OCI-LY3 (cell line): ENCODE data around the gene PRADC1.

Source experiments
- H2AFZ ChIP-seq: fragments of 200-600, 300-600 bp; shearing (Covaris generic); 2 replicates; pipeline ENCODE4 v1.6.0; 2014; ENCODE audit warnings: antibody characterized with exemption, low read depth, low read length
- H3K27ac ChIP-seq: fragments of 200-600, 300-600 bp; sonication (generic); 2 replicates; pipeline ENCODE4 v1.5.1; 2014; ENCODE audit warnings: mild to moderate bottlenecking, low read length, moderate library complexity, mixed read lengths
- H3K27me3 ChIP-seq: fragments of 200-600, 300-600 bp; sonication (generic); 2 replicates; pipeline ENCODE4 v1.6.1; 2014; ENCODE audit warnings: low read depth, low read length, mixed read lengths
- H3K36me3 ChIP-seq: fragments of 200-600, 300-600 bp; sonication (generic); replicated peaks from 2 replicates; pipeline ENCODE3; 2014; ENCODE audit warnings: low read depth, low read length, mixed read lengths
- H3K4me1 ChIP-seq: fragments of 300-600, 200-600 bp; sonication (generic); 2 replicates; pipeline ENCODE4 v1.6.1; 2014; ENCODE audit warnings: low read length, mixed read lengths
- H3K4me2 ChIP-seq: fragments of 200-600, 300-600 bp; sonication (generic); 2 replicates; pipeline ENCODE4 v1.6.1; 2014; ENCODE audit warnings: low read length, mixed read lengths
- H3K4me3 ChIP-seq: fragments of 300-600, 200-600 bp; sonication (generic); 2 replicates; pipeline ENCODE4 v1.5.1; 2014; ENCODE audit warnings: antibody characterized with exemption, mild to moderate bottlenecking, low read length, moderate library complexity
- H3K79me2 ChIP-seq: fragments of 300-600, 200-600 bp; shearing (Covaris generic); 2 replicates; pipeline ENCODE4 v1.6.1; 2014; ENCODE audit warnings: mild to moderate bottlenecking, low read length, mixed read lengths
- H3K9ac ChIP-seq: fragments of 300-600, 200-600 bp; shearing (Covaris generic); 2 replicates; pipeline ENCODE4 v1.6.0; 2014; ENCODE audit warnings: mild to moderate bottlenecking, low read length, moderate library complexity
- H3K9me3 ChIP-seq: fragments of 200-600, 300-600 bp; shearing (Covaris generic); 2 replicates; pipeline ENCODE4 v1.6.1; 2014; ENCODE audit warnings: low read length, mixed read lengths; ENCODE audit not compliant: insufficient read depth
- H4K20me1 ChIP-seq: fragments of 200-600, 300-600 bp; sonication (generic); 2 replicates; pipeline ENCODE4 v1.6.1; 2016; ENCODE audit warnings: low read length, mixed read lengths; ENCODE audit not compliant: insufficient read depth
- EZH2phosphoT487 ChIP-seq: fragments of 200-600 bp; shearing (Covaris generic); IDR thresholded peaks from 2 replicates; pipeline ENCODE4 v1.6.1; 2018; ENCODE audit warnings: antibody characterized with exemption, mixed run types, low read depth
- TF ChIP-seq, protein P1 (sequence below): fragments of 200-600, 300-600 bp; sonication (generic); IDR thresholded peaks from 2 replicates; pipeline ENCODE4 v1.5.1; 2014; ENCODE audit warnings: antibody characterized with exemption, low read length, low read depth

PRADC1 gene

DNA sequence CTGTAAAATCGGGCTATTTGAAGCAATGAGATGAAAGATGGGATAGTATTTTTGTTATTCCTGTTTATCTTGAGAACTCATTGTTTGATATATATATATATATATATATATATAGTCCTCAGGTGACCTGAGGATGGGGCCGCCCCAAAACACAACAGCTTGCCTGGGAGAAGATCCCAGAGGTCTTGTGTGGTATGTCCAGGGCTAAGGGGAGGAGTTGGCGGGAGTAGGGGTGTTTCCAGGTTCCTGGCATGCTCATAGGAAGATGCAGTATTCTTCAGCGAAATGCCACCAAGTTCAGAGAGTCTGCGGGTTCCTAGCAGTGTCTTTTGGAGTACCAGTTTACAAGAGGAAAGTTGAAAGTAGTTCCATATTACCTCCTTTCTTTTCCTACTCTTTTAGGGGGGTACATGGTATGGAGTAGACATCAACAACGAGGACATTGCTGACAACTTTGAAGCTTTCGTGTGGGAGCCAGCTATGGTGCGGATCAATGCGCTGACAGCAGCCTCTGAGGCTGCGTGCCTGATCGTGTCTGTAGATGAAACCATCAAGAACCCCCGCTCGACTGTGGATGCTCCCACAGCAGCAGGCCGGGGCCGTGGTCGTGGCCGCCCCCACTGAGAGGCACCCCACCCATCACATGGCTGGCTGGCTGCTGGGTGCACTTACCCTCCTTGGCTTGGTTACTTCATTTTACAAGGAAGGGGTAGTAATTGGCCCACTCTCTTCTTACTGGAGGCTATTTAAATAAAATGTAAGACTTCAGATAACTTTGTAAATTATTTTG, 19.4 kb upstream of the PRADC1 start:
- no peaks in the 10 kb centered on the region for H3K4me1 ChIP-seq
- peaks cover 68% of the 10 kb centered on the region for H3K36me3 ChIP-seq
- H3K4me3 ChIP-seq, result no peak overlapping the region
- H3K9ac ChIP-seq, result no peak overlapping the region
- 0 out of 2 replicates have a peak, but pooled peaks cover 7% of the 10 kb centered on the region for H3K79me2 ChIP-seq
- no peak overlapping the region for H2AFZ ChIP-seq
- TF ChIP-seq, protein P1, sequence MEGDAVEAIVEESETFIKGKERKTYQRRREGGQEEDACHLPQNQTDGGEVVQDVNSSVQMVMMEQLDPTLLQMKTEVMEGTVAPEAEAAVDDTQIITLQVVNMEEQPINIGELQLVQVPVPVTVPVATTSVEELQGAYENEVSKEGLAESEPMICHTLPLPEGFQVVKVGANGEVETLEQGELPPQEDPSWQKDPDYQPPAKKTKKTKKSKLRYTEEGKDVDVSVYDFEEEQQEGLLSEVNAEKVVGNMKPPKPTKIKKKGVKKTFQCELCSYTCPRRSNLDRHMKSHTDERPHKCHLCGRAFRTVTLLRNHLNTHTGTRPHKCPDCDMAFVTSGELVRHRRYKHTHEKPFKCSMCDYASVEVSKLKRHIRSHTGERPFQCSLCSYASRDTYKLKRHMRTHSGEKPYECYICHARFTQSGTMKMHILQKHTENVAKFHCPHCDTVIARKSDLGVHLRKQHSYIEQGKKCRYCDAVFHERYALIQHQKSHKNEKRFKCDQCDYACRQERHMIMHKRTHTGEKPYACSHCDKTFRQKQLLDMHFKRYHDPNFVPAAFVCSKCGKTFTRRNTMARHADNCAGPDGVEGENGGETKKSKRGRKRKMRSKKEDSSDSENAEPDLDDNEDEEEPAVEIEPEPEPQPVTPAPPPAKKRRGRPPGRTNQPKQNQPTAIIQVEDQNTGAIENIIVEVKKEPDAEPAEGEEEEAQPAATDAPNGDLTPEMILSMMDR, result no peak
- TF ChIP-seq EZH2phosphoT487, result no peak
- no peaks in the 10 kb centered on the region for H3K27me3 ChIP-seq
- H4K20me1 ChIP-seq, result peaks cover 10% of the 10 kb centered on the region; the same call in 1 of the 2 replicates
- H3K4me2 ChIP-seq, result no peak overlapping the region
- H3K9me3 ChIP-seq, result no peaks in the 10 kb centered on the region
- no peak overlapping the region for H3K27ac ChIP-seq

DNA sequence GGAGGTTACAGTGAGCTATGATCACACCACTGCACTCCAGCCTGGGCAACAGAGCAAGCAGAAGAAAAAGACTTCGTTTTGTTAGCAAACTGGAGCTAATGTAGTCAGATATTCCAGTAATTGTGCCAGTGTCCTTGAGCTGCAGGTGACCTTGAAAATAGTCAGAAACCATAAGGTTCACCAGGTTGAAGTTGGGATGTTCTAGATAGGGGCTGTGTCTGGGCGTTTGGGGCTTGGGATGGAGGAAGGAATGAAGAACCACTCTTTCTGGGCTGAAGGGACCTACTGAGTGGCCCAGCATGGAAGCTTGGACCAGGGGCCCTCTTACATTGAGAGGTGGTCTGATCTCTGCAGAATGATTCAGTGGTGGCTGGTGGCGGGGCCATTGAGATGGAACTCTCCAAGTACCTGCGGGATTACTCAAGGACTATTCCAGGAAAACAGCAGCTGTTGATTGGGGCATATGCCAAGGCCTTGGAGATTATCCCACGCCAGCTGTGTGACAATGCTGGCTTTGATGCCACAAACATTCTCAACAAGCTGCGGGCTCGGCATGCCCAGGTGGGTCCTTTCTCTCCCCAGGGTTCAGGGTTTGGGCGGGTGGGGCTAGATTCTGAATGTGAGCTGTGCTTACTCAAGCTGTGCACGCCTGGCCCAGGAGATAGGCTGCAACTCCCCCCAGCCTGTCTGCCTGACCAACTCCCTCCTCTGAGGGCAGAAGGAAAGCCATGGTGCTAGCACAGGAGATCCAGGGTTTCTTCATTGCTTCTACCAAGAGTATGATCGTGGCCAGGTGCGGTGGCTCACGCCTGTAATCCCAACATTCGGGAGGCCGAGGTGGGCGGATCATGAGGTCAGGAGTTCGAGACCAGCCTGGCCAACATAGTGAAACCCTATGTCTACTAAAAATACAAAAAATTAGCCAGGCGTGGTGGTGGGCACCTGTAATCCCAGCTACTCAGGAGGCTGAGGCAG, 18.1 kb upstream of the PRADC1 start:
- no peak overlapping the region for H2AFZ ChIP-seq
- H4K20me1 ChIP-seq, result 0 out of 2 replicates have a peak, but pooled peaks cover 7% of the 10 kb centered on the region
- H3K9me3 ChIP-seq, result no peaks in the 10 kb centered on the region
- H3K27ac ChIP-seq, result no peak overlapping the region
- H3K4me2 ChIP-seq, result no peak overlapping the region
- TF ChIP-seq, protein P1, result no peak
- no peak for TF ChIP-seq EZH2phosphoT487
- H3K79me2 ChIP-seq, result peaks cover 16% of the 10 kb centered on the region
- no peaks in the 10 kb centered on the region for H3K27me3 ChIP-seq
- H3K36me3 ChIP-seq, result peaks cover 77% of the 10 kb centered on the region
- H3K4me3 ChIP-seq, result no peak overlapping the region
- no peak overlapping the region for H3K9ac ChIP-seq
- H3K4me1 ChIP-seq, result no peaks in the 10 kb centered on the region

DNA sequence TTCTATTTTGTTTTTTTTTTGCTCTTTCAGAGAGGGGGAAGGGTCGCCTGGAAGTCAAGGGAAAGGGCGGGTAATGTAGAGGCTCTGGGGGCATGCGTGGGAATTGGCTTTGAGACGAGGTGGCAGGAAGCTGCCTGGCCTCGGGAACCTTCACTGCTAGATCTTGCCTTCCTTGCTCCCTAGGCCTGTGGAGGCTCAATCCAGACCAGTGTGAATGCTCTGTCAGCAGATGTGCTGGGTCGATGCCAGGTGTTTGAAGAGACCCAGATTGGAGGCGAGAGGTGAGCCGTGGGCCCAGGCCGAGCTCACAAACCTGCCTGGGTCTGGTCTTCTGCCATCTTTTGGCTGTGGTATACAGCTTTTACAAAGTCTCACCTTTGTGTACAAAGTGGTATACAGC, 16.6 kb upstream of the PRADC1 start:
- H3K36me3 ChIP-seq, result peaks cover 85% of the 10 kb centered on the region
- H3K9ac ChIP-seq, result no peak overlapping the region
- no peaks in the 10 kb centered on the region for H3K27me3 ChIP-seq
- H3K9me3 ChIP-seq, result no peaks in the 10 kb centered on the region
- H3K27ac ChIP-seq, result no peak overlapping the region
- TF ChIP-seq, protein P1, result no peak
- no peak for TF ChIP-seq EZH2phosphoT487
- H3K4me2 ChIP-seq, result no peak overlapping the region
- peaks cover 26% of the 10 kb centered on the region for H3K79me2 ChIP-seq
- no peaks in the 10 kb centered on the region for H3K4me1 ChIP-seq
- no peak overlapping the region for H3K4me3 ChIP-seq
- no peak overlapping the region for H2AFZ ChIP-seq
- H4K20me1 ChIP-seq, result 0 out of 2 replicates have a peak, but pooled peaks cover 7% of the 10 kb centered on the region

DNA sequence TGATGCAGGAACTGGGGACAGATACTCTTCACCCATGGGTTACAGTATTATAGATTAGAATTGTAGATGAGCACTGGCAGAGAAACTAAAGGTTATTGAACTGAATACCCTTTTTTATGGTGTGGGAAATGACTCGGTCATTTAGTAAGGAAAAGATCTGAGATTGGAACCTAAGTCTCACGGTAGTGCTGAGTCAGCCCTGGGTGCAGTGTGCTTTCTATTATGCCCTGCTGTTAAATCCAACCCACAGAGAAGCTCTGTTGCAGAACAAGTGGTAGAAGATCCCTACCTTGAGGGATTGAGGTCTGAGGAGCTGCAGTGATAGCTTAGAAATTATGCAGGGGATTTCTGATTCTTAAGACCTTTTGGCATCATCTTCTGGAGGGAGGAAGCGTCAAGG, 13.8 kb upstream of the PRADC1 start:
- H3K36me3 ChIP-seq, result peaks cover 80% of the 10 kb centered on the region
- H3K79me2 ChIP-seq, result peaks cover 44% of the 10 kb centered on the region
- no peak overlapping the region for H3K4me3 ChIP-seq
- H3K4me2 ChIP-seq, result no peak overlapping the region
- 0 out of 2 replicates have a peak, but pooled peaks cover 7% of the 10 kb centered on the region for H4K20me1 ChIP-seq
- no peaks in the 10 kb centered on the region for H3K27me3 ChIP-seq
- TF ChIP-seq, protein P1, result no peak
- no peak for TF ChIP-seq EZH2phosphoT487
- H3K27ac ChIP-seq, result no peak overlapping the region
- no peaks in the 10 kb centered on the region for H3K9me3 ChIP-seq
- H3K9ac ChIP-seq, result no peak overlapping the region
- no peak overlapping the region for H2AFZ ChIP-seq
- no peaks in the 10 kb centered on the region for H3K4me1 ChIP-seq
